IPS-11a (cell line): ENCODE results near the gene HDAC10.
A peak's percentile ranks its signal among the peaks of the same experiment; 100 is the strongest.
"Not testable (repeated sequence)": the region's sequence is repeated elsewhere in the genome, so short reads cannot be mapped to it uniquely, and the experiment has no call there.

ENCODE experiments used
- H3K4me3 ChIP-seq: one replicate; pipeline ENCODE4 v1.5.1; 2013; ENCODE audit warnings: low read depth, low read length, control low read depth

HDAC10 gene

DNA sequence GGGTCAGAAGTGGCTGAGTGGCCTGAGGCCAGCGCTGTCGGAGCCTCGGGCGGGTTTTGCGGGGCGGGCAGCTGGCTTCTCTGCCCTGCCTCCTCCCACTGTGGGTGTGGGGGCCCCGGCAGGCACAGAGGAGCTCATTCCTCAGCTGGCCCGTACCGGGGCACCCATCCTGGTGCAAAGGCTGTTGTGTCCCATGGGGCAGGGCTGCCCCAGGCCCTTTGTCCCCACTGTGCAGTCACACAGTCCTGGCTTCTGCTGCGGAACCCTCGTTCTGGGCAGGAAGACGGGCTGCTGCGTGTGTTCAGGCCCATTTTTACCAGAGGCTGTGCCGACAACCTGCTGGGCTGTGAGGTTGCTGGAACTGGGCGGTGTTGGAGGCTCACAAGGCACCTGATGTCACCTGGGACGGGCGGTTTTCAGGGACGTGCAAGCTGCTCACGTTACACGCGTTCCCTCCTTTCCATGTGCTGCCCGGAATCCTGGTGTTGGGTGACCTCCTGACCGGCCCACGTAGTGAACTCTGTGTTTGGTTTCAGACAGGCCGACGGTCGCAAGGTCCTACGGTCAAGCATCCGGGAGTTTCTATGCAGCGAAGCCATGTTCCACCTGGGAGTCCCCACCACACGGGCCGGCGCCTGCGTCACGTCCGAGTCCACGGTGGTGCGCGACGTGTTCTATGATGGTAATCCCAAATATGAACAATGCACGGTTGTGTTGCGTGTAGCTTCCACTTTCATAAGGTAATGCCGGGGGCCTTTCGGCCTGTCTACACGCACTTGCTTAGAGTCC lies 45.1 kb downstream of the HDAC10 start:
- H3K4me3 ChIP-seq, result no peak overlapping the region

- not testable (repeated sequence) for H3K4me3 ChIP-seq
Observed at GRCh38 chr22:50204998-50205397, 46.1 kb downstream of the HDAC10 start.

- no peak overlapping the region for H3K4me3 ChIP-seq
Observed at GRCh38 chr22:50204571-50204970, 46.5 kb downstream of the HDAC10 start.

- no peak overlapping the region for H3K4me3 ChIP-seq
Observed at GRCh38 chr22:50203288-50203687, 47.8 kb downstream of the HDAC10 start.

DNA sequence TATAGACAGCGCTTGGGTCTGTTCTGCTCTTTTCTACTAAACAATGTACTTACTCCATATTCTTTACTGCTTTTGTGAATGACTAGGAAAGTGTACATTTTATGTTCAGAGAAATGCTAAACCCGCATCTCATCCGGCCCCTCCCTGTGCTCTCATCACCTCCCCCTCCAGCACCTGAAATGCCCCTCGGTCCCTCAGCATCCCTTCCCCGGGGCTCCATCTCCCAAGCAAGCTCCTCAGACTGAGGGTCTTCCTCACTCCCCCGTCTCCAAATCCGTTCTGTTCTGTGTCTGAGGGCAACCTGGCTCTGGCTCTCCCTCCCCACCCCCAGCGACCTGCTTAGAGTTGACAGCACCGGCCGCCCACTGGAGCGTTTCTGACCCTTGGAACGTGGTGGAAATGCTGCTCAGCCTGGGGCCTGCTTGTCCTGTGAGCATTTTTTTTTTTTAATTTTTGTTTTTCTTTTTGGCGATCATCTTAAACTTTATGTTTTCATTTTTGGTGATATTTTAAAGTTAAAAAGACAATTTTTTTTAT lies 48.9 kb downstream of the HDAC10 start:
- peak overlapping the region; percentile 67 for H3K4me3 ChIP-seq

DNA sequence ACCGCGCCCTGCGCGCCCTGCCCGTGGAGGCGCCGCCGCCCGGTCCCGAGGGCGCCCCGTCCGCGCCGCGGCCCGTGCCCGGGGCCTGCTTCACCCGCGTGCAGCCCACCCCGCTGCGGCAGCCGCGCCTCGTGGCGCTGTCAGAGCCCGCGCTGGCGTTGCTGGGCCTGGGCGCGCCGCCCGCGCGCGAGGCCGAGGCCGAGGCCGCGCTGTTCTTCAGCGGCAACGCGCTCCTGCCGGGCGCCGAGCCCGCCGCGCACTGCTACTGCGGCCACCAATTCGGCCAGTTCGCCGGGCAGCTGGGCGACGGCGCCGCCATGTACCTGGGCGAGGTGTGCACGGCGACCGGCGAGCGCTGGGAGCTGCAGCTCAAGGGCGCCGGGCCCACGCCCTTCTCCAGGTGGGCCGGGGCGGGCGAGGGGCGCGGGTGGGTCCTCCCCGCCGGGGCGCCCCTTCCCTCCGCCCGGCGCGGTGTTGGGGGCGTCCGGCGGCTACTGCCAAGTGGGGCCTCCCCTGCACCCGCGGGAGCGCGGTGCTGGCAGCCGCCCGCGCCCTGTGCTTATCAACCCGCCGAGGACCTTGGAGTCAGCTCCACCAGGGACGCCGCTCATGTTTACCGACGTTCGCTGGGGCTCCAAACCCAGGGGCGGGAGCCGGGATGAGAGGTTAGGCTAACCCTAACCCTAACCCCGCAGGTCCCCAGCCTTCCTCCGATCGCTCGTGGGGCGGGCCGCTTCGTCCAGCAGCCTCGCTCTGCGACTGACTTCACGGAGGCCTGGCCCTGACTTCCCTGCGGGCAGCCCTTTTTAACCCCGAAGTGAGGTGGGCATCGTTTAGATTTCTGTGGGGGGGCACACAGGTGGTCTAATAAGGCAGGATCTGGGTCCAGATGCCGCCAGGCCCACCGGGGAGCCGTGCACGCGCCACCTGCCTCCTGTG lies 49.6 kb downstream of the HDAC10 start:
- H3K4me3 ChIP-seq, result peak overlapping the region; percentile 67

- peak within 1 kb of the TSS; percentile 67 for H3K4me3 ChIP-seq
Observed at GRCh38 chr22:50200461-50201190, 50.4 kb downstream of the HDAC10 start, which contains the start of gene SELENOO. SELENOO (plus strand) TSS chr22:50201011; CDS start chr22:50201037, 26 bp downstream.

GRCh38 chr22:50199829-50200460 lies 51.1 kb downstream of the HDAC10 start:
- peak overlapping the region; percentile 41 for H3K4me3 ChIP-seq

DNA sequence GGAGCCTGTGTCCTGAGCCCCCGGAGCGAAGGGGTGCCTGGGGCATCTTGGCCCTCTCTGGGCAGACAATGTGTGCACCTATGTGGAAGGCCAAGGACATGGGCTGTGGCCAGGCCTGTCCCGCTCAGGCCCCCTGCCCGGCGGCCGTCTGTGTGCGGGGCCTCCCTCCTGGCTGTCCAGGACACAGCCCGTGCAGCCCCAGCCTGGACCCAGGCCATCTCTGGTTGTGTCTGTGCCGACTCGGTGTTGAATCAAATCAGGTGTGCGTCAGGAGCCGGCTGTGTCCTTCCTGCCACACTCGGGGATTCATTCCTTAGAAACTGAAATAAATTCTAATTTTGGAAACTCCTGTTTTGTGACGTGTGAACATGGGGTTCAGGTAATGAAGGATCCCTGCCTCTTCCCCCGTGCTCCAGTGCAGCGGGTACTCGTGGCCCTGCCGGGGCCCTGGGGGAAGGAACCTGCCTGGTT lies 51.8 kb downstream of the HDAC10 start:
- H3K4me3 ChIP-seq, result no peak overlapping the region

GRCh38 chr22:50198624-50199017 lies 52.4 kb downstream of the HDAC10 start:
- no peak overlapping the region for H3K4me3 ChIP-seq

DNA sequence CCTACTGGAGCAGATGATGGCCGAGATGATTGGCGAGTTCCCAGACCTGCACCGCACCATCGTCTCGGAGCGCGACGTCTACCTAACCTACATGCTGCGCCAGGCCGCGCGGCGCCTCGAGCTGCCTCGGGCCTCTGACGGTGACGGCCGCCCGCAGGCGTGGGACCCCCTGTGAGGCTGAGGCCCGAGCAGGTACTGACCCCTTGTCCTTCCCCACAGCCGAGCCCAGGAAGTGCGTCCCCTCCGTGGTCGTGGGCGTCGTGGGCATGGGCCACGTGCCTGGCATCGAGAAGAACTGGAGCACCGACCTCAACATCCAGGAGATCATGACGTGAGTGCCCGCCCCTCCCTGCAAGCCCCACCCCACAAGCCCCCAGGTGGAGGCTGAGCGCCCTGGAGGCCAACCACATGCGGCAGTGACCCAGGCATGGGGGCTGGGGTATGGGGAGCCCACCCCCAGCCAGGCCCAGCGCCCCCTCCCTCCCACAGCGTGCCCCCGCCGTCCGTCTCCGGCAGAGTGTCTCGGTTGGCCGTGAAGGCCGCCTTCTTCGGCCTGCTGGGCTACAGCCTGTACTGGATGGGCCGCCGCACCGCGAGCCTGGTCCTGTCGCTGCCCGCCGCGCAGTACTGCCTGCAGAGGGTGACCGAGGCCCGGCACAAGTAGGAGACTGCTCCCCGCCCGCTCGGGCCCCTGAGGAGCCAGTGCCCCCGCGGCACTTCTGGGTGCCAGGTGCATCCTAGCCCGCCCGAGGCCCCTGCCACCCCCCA lies 53.0 kb downstream of the HDAC10 start:
- no peak overlapping the region for H3K4me3 ChIP-seq

DNA sequence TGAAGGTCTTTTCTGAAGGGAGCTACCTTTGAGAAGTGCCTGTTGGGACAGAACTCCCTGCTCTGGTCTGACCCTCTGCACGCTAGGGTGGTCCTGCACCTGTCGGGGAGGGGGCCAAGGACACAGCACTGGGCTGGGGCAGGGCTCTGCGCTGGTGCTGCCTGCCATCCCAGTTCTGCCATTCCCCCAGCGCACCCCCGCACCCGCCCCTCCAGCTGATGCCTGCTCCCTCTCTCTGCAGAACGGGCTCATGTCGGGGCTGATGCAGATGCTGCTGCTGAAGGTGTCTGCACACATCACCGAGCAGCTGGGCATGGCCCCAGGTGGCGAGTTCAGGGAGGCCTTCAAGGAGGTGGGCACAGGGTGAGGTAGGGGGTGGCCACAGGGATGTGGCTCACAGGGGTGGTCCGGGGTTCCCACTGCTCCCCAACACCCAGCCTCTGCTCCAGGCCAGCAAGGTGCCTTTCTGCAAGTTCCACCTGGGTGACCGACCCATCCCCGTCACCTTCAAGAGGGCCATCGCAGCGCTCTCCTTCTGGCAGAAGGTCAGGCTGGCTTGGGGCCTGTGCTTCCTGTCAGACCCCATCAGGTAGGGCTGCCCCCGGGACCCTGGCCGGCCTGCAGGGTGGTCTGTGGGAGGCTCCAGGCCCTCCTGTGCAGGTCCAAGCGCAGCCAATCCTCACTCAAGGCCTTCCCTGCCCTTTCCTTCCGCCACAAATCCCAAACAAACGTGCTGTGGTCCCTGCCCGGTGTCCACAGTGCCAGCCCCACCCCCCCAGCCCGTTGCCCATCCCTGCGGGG lies 53.9 kb downstream of the HDAC10 start:
- H3K4me3 ChIP-seq, result no peak overlapping the region

- H3K4me3 ChIP-seq, result no peak overlapping the region
Observed at GRCh38 chr22:50196256-50196655, 54.8 kb downstream of the HDAC10 start.
